Stimulated activated CD4-positive, alpha-beta T cell treated with anti-CD3 and anti-CD28 coated beads, Interleukin-4, amount 100 ng/mL, for 1 hour (primary cell): ENCODE measurements around the gene MMD2.

Source experiments
- DNase-seq: peaks from one replicate; pipeline ENCODE4 v3.0.0-alpha.2; 2020

The MMD2 gene

GRCh38 chr7:4866528-4867496 lies 92.2 kb downstream of the MMD2 start:
- no peak for DNase-seq

GRCh38 chr7:4862156-4862555 lies 96.8 kb downstream of the MMD2 start:
- no peak for DNase-seq

GRCh38 chr7:4861673-4862072 lies 97.3 kb downstream of the MMD2 start, which contains the start of gene PAPOLB:
PAPOLB (minus strand) TSS chr7:4862030; CDS start chr7:4861810, 220 bp downstream.
- DNase-seq, result peak; percentile 7

GRCh38 chr7:4861227-4861626 lies 97.8 kb downstream of the MMD2 start:
- no peak for DNase-seq

- no peak for DNase-seq
Measured at GRCh38 chr7:4857189-4857588, 101.8 kb downstream of the MMD2 start.

- no peak for DNase-seq
Measured at GRCh38 chr7:4856336-4857057, 102.5 kb downstream of the MMD2 start.
